ENCODE results near the gene GPR62.

The GPR62 gene

DNA sequence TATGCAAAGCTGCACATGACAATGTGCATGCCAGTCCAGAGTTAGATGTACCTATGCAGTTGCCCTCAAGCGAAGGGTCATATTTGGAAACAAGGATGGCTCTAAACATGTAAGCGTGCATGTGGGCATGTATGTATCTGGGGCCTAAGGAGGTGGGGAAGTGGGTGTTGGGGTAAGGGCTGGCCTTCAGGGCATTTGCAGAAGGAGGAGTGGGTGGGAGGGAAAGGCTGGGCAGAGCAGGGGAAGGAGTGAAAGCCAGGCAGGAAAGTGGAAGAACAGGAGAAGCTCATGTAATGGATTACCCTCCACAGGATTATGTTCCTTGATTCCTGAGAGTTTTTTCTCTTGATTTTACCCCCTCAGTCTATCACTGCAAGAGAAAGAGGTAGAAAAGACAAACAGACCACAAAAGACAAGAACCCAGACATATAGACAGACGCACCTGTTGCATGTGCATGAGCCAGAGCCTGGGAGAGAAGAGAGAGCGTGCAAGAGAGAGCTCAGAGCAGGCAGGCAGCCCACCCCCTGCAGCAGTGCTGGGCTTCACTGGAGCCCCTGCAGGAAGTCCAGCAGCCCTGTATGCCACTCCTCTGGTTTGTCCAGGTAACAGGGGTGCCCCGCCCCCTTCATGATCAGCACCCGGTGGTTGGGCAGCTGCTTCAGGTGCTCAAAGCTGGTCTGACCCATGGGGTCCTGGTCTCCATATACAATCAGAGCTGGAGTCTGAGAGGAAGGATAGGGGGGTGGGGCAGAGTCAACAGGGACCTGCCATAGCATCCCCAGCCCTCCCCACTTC, 13.9 kb downstream of the GPR62 start:
- in situ Hi-C loops (cut with MboI; ENCODE audit: low sequenced_read_pairs) = no loop called here

DNA sequence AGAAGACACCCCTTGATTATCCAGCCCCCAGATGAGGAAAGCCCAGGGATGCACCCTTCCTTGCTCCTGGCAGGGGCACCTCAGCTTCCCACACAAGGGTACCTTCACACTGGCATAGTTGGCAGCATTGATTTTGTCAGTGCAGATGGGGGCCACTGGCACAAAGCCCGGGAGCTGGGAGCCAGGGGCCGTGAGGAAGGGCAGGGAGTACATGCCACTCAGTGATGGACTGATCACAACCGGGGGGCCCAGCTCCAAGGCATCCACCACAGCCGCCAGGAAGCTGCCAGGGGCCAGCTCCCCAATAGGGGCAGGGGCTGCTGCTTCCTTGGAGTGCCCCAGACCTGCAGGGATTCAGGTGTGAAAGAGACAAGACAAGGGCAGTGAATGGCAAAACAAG, 14.7 kb downstream of the GPR62 start:
- in situ Hi-C loops (cut with MboI; ENCODE audit: low sequenced_read_pairs) = no loop called here

DNA sequence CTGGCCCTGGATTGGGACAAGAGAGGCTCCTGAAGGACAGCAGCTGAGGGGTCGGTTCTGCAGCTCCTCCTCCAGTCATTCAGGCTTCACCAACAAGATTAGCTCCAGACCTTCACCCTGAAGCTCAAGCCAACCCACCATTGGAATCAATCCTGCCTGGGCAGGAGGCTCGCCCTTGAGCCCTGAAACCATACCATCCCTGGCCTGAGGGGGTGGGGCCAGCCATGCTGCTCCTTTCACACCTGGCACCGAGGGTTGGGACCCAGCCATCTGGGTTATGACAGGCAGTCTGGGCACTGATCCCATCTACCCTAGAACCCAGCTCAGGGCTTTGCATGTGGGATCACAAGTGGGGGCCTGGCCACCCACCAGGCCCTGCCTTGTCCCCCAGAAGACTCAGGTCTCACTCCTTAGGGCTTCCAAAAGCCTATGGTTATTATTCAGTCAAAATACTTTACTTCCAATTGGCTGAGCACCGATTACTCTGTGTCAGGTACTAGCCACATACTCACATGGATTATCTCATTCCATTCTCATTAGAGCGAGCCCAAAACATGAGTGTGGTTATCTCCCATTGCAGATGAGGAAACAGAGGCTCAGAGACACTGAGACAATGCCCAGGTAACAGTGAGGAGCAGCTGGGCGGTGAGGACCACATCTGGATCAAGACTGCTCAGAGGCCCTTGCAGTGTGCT, 15.6 kb downstream of the GPR62 start:
- in situ Hi-C loops (cut with MboI; ENCODE audit: low sequenced_read_pairs) = no loop called here

DNA sequence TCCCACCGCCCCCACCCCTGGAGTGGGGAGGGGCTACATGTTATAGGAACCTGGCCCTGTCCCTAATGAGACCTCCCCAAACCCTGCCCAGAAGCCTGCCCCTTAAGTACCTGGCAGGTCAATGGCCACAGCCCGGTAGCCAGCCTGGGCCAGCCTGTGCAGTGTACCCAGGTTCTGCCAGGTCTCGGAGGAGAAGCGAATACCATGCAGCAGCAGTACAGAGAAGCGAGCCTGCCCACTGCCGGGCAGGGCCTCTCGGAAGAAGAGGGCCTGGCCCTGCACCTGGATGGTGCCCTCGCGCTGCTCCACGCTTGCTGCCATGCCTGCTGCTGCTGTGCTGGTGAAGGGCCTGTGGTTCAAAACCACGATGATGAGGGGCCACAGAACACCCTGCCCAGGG, 16.2 kb downstream of the GPR62 start:
- in situ Hi-C loops (cut with MboI; ENCODE audit: low sequenced_read_pairs) = no loop called here

DNA sequence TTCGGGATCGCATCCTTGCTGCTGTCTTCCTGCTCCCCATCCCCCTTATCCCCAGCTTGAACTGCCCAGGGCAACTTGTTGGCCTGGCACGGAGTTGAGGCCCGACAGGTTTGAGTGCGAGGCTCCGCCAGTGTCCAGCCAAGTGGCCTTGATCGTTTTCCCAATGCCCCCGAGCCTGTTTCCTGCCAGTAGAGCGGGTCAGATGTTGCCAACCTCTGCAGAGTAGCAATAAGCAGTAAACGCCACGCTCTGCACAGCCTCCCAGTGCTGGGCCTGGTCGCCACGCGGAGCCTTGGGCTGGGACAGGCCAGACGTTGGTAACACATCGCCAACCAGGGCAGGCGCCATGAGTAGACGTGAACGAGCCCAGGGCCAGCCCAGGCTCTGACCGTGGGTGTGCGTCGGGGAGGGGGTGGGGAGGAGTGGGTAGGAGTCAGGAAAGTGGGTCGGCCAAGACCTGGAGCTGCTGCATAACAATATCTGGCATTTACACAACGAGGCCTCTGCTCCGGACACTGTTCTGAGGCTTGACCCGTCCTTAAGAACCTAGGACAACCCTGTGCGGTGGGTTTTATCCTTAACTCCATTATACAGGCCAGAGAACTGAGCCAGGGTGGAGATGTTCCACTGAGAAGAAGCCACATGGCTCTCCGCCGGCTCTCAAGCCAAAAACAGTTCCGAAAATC, 19.2 kb downstream of the GPR62 start:
- in situ Hi-C loops (cut with MboI; ENCODE audit: low sequenced_read_pairs) = no loop called here

DNA sequence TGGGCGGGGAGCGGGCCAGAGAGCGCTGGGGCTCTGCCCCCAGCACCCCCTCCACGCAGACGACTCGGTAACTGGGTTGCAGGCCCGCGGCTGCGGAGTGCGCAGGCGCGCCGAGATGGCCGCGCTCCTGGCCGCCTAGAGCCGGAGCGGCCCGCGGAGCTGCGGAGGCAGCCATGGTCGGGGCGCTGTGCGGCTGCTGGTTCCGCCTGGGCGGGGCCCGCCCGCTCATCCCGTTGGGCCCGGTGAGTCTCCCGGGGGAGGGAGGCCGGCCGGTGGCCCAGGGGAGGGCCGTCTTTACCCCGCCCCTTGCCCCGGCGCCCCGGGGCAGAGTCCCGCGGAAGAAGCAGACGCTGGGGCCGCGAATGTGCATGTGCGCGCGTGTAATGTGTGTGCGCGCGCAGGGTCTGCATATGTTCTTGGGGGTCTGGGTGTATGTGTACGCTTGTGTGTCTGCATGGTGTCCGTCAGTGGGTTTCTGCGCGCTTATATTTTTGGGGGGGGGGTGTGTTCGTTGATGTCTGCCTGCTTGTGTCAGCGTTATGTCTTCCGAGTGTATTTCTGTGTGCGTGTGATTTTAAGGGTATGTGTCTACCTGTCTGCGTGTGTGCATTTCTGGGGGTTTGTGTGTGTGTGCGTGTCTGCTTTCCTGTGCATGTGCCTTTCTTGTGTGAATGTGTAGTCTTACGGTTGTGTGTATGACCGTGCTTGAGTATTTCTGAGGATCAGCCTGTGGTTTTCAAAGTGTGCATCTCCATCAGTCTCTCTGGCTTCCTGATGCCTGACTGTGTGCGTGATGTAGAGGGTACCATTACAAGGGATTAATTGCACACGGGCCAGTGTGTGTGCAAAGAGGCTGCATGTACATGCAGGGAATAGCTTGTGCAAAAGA, 20.0 kb downstream of the GPR62 start, which contains the start of gene ABHD14A:
TSS of gene ABHD14A (plus strand) at position 102 of the 889 bp plus-strand sequence. CDS start at position 174, 72 bp downstream.
- in situ Hi-C loops (cut with MboI; ENCODE audit: low sequenced_read_pairs) = no loop called here

DNA sequence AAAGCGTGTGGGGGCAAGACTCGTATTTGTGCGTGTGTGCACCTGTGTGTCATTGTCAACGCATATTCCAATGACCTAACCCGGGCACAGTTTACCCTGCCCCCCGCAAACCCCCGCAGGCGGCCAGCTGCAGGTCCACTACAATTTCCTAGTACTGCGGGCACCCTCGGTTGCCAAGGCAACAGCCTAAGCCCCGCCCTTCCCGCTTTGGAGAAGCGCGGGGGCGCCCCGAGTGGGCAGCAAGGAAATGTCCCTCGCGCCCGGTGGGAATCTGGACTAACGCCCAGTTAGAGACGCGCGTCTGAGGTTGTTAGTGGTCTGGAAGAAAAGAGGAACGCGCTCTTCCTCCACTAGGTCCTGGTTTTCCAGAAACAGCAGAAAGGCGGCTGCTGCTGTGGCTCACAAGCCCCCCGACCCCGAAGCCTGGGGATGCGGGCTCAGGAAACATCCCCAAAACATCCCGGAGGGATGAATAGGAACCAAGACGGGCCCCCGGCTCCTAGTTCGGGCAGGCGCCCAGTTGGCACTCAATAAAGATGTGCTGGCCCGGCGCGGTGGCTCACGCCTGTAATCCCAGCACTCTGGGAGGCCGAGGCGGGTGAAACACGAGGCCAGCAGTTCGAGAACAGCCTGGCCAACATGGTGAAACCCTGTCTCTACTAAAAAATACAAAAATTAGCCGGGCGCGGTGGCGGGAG, 20.8 kb downstream of the GPR62 start:
- in situ Hi-C loops (cut with MboI; ENCODE audit: low sequenced_read_pairs) = no loop called here

DNA sequence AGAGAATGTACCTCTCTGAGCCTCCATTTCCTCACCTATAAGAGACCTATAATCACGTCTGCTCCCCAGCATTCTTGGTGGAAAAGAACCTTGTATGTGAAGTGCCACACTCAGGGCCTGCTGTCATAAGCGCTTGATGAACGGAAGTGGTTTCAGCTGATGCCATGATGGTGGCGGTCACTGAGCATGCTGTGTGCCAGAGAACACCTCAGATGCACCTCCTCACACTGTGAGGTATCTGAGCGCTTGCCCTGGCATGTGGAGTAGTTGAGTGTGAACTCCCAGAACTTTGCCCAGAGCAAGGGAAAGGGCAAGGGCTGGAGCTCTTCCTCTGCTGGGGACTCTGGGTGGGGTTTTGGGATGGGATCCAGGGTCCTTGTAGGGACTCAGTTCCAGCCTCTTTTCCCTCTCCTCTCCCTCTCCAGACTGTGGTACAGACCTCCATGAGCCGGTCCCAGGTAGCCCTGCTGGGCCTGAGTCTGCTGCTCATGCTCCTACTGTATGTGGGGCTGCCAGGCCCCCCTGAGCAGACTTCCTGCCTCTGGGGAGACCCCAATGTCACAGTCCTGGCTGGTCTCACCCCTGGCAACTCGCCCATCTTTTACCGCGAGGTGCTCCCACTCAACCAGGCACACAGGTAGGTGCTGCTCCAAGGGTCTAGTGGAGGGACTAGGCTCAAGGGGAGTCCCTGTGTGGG, 22.4 kb downstream of the GPR62 start:
- in situ Hi-C loops (cut with MboI; ENCODE audit: low sequenced_read_pairs) = no loop called here

DNA sequence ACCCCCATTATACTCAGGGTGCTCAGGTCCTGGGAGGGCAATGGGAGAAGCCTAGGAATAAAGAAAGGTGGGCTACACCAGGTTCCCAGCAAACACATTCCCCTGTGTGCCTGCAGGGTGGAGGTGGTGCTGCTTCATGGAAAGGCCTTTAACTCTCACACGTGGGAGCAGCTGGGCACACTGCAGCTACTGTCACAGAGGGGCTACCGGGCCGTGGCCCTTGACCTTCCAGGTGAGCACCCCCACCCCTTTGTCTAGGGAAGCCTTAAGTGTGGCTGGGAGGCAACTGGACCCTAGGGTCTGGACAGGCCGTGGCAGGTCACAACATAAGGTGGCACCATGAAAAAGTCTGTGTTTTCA, 22.9 kb downstream of the GPR62 start:
- in situ Hi-C loops (cut with MboI; ENCODE audit: low sequenced_read_pairs) = no loop called here

DNA sequence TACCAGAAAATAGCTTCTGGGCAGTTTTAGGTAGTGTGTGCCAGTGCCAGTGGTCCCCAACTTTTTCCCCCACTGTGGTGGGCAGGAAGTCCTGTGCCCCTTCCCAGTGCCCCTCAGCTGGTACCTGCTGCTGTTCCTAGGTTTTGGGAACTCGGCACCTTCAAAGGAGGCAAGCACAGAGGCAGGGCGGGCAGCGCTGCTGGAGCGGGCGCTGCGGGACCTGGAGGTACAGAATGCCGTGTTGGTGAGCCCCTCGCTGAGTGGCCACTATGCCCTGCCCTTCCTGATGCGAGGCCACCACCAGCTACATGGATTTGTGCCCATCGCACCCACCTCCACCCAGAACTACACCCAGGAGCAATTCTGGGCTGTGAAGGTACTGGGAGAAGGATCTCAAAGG, 25.1 kb downstream of the GPR62 start:
- in situ Hi-C loops (cut with MboI; ENCODE audit: low sequenced_read_pairs) = no loop called here

DNA sequence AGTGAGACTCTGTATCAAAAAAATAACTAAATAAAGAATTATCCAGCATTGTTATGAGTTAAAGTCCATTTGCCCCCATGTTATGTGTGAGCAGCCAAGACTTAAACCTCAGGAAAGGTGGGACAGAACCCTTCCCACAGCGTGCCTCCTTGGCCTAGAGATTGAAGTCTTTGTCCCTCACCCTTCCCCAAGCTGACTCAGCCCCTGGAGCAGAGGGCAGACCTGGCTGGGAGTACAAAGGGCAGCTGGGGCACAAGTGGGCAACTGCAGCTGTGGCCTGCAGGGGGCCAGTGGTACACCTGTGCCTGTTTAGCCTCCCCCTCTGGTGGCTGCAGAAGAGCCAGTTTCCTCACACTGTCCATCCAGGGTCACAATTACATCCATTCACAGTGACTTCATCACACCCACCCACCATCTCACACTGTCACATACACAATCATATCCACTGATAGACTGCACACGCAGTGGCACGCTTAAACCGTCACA, 27.2 kb downstream of the GPR62 start:
- in situ Hi-C loops (cut with MboI; ENCODE audit: low sequenced_read_pairs) = no loop called here

DNA sequence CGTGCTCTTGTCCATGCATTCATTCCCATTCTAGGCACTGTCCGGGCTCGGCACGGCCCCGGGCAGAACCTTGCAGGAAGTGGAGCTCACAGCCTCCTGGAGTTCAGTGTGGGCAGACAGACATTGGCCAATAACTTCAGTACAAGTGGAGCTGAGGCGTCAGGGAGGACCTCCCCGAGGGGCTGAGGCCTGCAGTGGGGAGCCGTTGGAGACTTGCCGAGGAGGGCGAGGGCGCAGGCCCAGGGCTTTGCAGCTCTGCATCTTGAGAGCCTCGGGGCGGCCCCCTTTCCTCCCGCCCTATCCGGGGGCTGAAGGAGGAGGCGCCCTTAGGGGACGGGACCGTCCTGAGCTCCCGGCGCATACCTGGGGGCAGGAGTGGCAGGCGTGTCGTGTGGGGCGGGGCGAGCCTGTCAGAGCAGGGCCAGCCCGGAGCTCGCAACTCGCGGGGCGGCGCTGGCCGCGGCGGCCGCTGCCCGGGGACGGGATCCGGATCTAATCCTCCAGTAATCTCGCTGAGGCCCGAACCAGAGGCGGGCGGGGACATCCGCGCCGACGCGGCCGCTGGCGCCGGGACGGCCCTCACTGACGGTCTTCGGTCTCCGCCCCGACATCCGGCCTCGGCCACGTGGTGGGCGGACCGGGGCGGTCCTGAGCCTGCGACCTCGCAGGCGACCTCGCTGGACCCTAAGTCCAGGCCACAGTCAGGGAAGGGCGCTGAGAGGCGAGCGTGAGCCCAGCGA, 27.8 kb downstream of the GPR62 start, which contains the start of gene ACY1:
TSS of gene ACY1 (plus strand) at position 698 of the 740 bp plus-strand sequence. CDS start 530 bp downstream, outside the sequence.
- in situ Hi-C loops (cut with MboI; ENCODE audit: low sequenced_read_pairs) = no loop called here

DNA sequence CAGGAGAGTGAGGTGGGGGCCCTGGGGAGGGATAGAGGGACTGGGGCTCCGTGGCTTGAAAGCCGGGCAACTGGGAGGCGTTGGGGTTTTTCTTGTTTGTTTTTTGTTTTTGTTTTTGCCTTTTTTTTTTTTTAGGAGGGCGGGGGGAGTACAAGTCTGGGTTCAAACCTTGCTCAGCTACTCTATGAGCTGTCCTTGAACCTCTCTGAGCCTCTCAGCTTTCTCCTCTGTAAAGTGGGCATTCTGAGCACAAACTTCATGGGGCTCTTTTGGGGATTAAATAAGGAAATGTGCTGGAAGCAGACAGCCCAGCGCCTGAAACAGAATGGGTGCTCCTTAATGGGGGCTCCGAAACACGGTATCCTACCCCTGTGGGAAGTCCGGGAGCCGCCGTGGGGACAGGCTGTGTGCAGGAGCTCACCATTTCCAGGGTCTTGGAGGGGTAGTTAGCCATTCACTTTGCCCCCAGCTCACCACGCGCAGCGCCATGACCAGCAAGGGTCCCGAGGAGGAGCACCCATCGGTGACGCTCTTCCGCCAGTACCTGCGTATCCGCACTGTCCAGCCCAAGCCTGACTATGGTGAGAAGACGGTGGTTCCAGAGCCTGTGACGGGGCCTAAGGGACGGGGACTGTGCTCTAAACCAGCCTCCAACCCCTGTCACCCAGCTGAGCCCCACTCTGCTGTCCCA, 28.5 kb downstream of the GPR62 start:
- in situ Hi-C loops (cut with MboI; ENCODE audit: low sequenced_read_pairs) = no loop called here

DNA sequence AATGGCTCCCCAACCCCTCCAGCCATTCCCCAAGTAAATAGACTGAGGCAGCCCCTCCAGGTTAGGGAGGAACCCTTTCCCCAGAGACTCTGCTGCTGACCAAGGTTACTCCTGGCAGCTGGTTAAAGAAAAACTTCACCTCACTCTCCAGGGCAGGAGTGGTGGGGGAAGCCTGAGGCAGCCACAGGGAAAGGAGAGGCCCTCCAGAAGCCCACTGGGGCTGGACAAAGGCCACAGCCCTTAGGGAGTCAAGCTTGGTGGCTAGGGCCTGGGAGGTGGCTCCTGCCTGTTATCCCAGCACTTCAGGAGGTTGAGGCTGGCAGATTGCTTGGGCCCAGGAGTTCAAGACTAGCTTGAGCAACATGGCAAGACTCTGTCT, 29.1 kb downstream of the GPR62 start:
- in situ Hi-C loops (cut with MboI; ENCODE audit: low sequenced_read_pairs) = no loop called here

DNA sequence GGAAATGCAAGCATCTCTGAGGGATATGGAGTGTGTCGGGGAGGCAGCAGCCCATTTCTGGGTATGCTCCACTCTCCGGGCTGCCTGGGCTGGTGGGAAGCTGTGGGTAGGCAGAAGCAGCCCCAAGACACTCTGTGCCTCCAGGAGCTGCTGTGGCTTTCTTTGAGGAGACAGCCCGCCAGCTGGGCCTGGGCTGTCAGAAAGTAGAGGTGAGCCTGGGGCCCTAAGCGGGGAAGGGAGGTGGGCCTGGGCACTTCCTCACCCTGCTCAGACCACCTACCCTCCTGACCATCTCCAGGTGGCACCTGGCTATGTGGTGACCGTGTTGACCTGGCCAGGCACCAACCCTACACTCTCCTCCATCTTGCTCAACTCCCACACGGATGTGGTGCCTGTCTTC, 29.9 kb downstream of the GPR62 start:
- in situ Hi-C loops (cut with MboI; ENCODE audit: low sequenced_read_pairs) = no loop called here

DNA sequence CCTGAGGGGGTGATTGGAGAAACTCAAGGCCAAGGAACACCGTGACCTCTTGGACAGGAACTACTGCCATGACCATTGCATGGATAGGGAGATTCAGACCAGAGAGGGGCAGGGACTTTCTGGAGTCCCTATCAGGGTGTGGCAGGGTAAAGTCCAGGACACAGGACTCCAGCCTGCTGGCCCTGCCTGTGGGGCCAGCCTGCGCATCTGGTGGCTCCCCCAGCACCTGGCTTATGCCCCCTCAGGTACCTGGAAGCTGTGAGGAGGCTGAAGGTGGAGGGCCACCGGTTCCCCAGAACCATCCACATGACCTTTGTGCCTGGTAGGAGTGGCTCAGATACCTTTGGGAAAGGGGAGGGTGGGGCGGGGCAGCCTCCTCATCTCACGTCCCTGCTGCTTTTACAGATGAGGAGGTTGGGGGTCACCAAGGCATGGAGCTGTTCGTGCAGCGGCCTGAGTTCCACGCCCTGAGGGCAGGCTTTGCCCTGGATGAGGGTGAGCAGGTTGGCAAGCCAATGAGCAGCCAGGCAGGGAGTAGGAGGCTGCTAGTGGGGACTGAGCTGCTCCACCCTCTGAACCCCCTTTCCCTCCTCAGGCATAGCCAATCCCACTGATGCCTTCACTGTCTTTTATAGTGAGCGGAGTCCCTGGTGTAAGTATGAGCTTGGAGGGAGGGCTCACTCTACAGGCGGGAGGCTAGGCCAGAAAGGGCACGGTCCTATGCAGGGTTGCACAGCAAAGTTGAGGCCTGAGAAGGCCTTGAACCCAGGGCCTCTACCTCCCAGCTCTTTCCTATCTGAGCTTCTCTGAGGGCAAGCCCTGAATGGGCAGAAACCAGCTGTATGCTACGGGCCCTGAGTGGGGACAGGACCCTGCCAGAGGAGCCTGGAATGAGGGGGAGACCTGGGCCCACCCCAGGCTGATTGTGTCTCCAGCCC, 31.1 kb downstream of the GPR62 start:
- in situ Hi-C loops (cut with MboI; ENCODE audit: low sequenced_read_pairs) = no loop called here

DNA sequence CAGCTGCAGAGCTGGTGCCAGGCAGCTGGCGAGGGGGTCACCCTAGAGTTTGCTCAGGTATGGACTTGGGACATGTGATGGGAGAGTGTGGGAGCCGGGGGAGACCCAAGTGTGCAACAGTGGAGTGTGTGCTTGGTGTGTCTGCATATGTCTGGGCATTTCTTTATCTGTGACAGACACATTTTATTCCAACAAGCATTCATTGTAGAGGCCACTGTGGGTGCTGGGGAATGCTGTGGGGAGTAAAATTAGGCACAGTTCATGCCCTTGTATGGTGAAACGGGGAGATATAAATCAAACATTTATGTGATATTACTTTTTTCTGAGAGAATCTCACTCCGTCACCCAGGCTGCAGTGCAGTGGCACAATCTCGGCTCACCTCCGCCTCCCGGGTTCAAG, 32.4 kb downstream of the GPR62 start:
- in situ Hi-C loops (cut with MboI; ENCODE audit: low sequenced_read_pairs) = no loop called here

Measured in HL-60/S4 (cell line).